ENCODE data around the gene MNAT1. TPM values are rescaled to one million over a fixed set of nuclear protein-coding genes. Genes with fewer than 3 reads are reported as not detected.

MNAT1 gene
- total RNA-seq, 1 donor, result 71.7 TPM

GRCh38 chr14:60758885-60759284 lies 24.3 kb downstream of the MNAT1 start:
- no peak for TF ChIP-seq CTCF (IDR thresholded peaks at IDR 0.05; ENCODE audit: insufficient read depth, low read depth, low read length)
- peak; percentile 58 for DNase-seq (ENCODE audit: low read depth)
- H3K4me3 ChIP-seq (ENCODE audit: low read depth, low read length), result no peak overlapping the region

GRCh38 chr14:60760209-60760608 lies 25.6 kb downstream of the MNAT1 start:
- no peak overlapping the region for H3K4me3 ChIP-seq (ENCODE audit: low read depth, low read length)
- no peak for TF ChIP-seq CTCF (IDR thresholded peaks at IDR 0.05; ENCODE audit: insufficient read depth, low read depth, low read length)
- DNase-seq (ENCODE audit: low read depth), result peak; percentile 14

GRCh38 chr14:60760644-60761364 lies 26.2 kb downstream of the MNAT1 start:
- no peak for DNase-seq (ENCODE audit: low read depth)

GRCh38 chr14:60768602-60769001 lies 34.0 kb downstream of the MNAT1 start:
- TF ChIP-seq CTCF (IDR thresholded peaks at IDR 0.05; ENCODE audit: insufficient read depth, low read depth, low read length), result no peak
- H3K4me3 ChIP-seq (ENCODE audit: low read depth, low read length), result no peak overlapping the region
- no peak for DNase-seq (ENCODE audit: low read depth)

More at GRCh38 chr14:60760644-60761364, 26.2 kb downstream of the MNAT1 start:
- TF ChIP-seq CTCF (IDR thresholded peaks at IDR 0.05; ENCODE audit: insufficient read depth, low read depth, low read length), result no peak
- H3K4me3 ChIP-seq (ENCODE audit: low read depth, low read length), result no peak overlapping the region

- no peak for DNase-seq (ENCODE audit: low read depth)
- no peak for TF ChIP-seq CTCF (IDR thresholded peaks at IDR 0.05; ENCODE audit: insufficient read depth, low read depth, low read length)
- no peak overlapping the region for H3K4me3 ChIP-seq (ENCODE audit: low read depth, low read length)
Measured at GRCh38 chr14:60771117-60771516, 36.6 kb downstream of the MNAT1 start.

GRCh38 chr14:60773558-60773957 lies 39.0 kb downstream of the MNAT1 start:
- TF ChIP-seq CTCF (IDR thresholded peaks at IDR 0.05; ENCODE audit: insufficient read depth, low read depth, low read length), result no peak
- no peak for DNase-seq (ENCODE audit: low read depth)
- no peak overlapping the region for H3K4me3 ChIP-seq (ENCODE audit: low read depth, low read length)

- TF ChIP-seq CTCF (IDR thresholded peaks at IDR 0.05; ENCODE audit: insufficient read depth, low read depth, low read length), result no peak
- peak; percentile 18 for DNase-seq (ENCODE audit: low read depth)
Measured at GRCh38 chr14:60775296-60775695, 40.7 kb downstream of the MNAT1 start.

More at GRCh38 chr14:60775296-60775695, 40.7 kb downstream of the MNAT1 start:
- H3K4me3 ChIP-seq (ENCODE audit: low read depth, low read length), result no peak overlapping the region

All from fibroblast of villous mesenchyme (primary cell).